Esophagus squamous epithelium (tissue), 5 donors: Measurements from ENCODE around the gene SLX9. TPM values are rescaled to one million over a fixed set of nuclear protein-coding genes. Genes with fewer than 3 reads are reported as not detected.

Source experiments
- DNase-seq: peaks from one replicate; lab custom pipeline; 2025; lab: John Stamatoyannopoulos, UW
- H3K27ac ChIP-seq, 4 donors: fragments of 200-600 bp; sonication (generic); one replicate each; pipeline ENCODE4 v1.5.1; 2016 to 2019; ENCODE audit warnings: mild to moderate bottlenecking in 1 of 4
- H3K27me3 ChIP-seq, 4 donors: fragments of 200-600 bp; sonication (generic); 1 replicate in 3 of 4; 2 replicates in 1 of 4; pipeline versions ENCODE4 v1.5.1 to v1.6.0; 2017 to 2021; ENCODE audit warnings: antibody characterized with exemption in 1 of 4
- H3K36me3 ChIP-seq, 3 donors: fragments of 200-600 bp; sonication (generic); one replicate each; pipeline ENCODE4 v1.5.1; 2016 to 2019
- H3K4me1 ChIP-seq, 3 donors: fragments of 200-600 bp; sonication (generic); one replicate each; pipeline ENCODE4 v1.5.1; 2017 to 2019
- H3K4me3 ChIP-seq, 4 donors: fragments of 200-600 bp; sonication (generic); 1 replicate in 3 of 4; 2 replicates in 1 of 4; pipeline ENCODE4 v1.5.1; 2016 to 2019; ENCODE audit warnings: mild to moderate bottlenecking in 2 of 4, moderate library complexity in 1 of 4
- H3K9me3 ChIP-seq, 3 donors: fragments of 200-600 bp; sonication (generic); one replicate each; pipeline ENCODE4 v1.5.1; 2016 to 2019
- CTCF ChIP-seq, 6 experiments: fragments of 450-650 bp in 4 of 6; fragments of 200-600 bp in 2 of 6; sonication (generic) in 2 of 6; IDR thresholded peaks; one replicate each; pipeline ENCODE4 v1.5.1; 2016 to 2019; ENCODE audit warnings: antibody characterized with exemption in 6 of 6, mild to moderate bottlenecking in 4 of 6, moderate library complexity in 4 of 6
- POLR2A ChIP-seq, 4 donors: fragments of 450-650 bp; IDR thresholded peaks; one replicate each; pipeline ENCODE4 v1.6.1; 2017; ENCODE audit warnings: antibody characterized with exemption in 4 of 4, mild to moderate bottlenecking in 4 of 4, moderate library complexity in 3 of 4
- WGBS, 2 donors: methylation state at CpG; one replicate each; pipeline ENCODE4 v1.1.5; 2018; 5-methylcytosine and 5-hydroxymethylcytosine counted together
- intact Hi-C: fragments of 100-400 bp; cut with DNase I; formaldehyde crosslinking; loops from one replicate; pipeline ENCODE4 v1.15.0; 2022
- total RNA-seq, 4 donors: library from RNA; depleted of rRNA; stranded (reverse); fragments of >200 nt; gene quantifications; one replicate each; pipeline ENCODE4 v1.1.0, GENCODE V29; 2016
- donor health status: DM: yes; HTN: yes; CAD: no.

The SLX9 gene
- total RNA-seq, 4 donors from 2014 or later: 10.2 to 16.1 (median 11.1) TPM

DNA sequence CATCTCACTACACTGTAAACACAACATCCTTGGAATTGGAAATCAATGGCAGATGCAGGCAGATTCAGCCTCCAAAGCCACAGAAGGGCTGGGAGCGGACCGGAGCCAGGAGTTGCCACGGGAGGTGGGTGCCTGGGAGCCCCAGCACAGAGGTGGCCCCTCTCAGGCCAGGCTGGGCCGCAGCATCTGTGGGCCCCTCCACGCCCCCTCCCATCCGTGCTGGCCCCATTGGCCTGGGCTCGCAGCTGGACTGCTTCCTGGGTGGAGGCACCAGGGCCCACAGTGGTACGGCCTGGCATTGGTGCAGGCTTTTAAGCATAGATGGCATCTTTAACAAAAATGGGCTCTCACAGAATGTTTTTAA is 64.2 kb downstream of the SLX9 start:
- no peak for DNase-seq
- H3K27me3 ChIP-seq: peaks cover 0 to 18% (median 0%) of the 10 kb centered on the region in 4 donors
- H3K4me1 ChIP-seq: peaks cover 14 to 22% (median 17%) of the 10 kb centered on the region in 3 donors
- TF ChIP-seq CTCF (IDR thresholded peaks at IDR 0.05) (no peak), POLR2A (IDR thresholded peaks at IDR 0.05) (no peak)
- no peak overlapping the region for H3K4me3 ChIP-seq
- 100% methylated on average over 1 to 3 of the region's 8 CpGs for WGBS, 2 donors
- peak overlapping the region in 2 of 4 donors; percentile 27 to 41 for H3K27ac ChIP-seq
- intact Hi-C loops: no loop called here
- no peaks in the 10 kb centered on the region for H3K36me3 ChIP-seq
- no peaks in the 10 kb centered on the region for H3K9me3 ChIP-seq

DNA sequence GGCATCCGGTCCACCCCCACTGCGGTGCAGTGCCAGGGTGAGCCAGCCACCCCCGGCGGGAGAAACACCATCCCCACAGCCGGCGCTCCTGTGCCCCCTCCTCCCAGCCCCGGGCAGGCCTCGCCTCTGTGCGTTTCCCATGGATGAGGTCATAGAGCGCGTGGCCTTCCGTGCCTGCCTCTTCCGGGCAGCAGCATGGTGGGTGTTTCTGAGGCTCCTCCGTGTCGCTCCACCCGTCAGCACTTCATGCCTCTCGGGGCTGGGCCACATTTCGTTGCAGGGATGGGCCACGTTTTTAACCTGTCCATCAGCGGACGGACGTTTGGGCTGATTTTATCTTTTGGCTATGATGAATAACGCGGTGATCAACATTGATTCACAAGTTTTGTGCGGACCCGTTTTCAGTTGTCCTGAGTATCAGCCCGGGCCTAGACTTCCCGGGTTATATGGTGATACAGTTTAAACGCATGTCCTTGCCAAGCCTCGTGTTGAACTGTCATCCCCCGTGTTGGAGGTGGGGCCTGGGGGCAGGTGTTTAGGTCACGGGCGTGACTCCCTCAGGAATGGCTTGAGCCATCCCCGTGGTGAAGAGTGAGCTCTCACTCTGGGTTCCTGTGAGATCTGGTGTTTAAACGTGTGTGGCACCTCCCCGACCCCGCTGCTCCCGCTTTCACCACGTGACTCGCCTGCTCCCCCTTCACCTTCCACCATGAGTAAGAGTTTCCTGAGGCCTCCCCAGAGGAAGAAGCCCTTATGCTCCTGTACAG is 64.8 kb downstream of the SLX9 start:
- Histone ChIP-seq H3K36me3 (no peaks in the 10 kb centered on the region), H3K27ac (no peak overlapping the region), H3K27me3 (peaks cover 0 to 13% (median 0%) of the 10 kb centered on the region in 4 donors), H3K4me3 (no peak overlapping the region), H3K9me3 (no peaks in the 10 kb centered on the region), H3K4me1 (peaks cover 14 to 21% (median 17%) of the 10 kb centered on the region in 3 donors)
- no peak for TF ChIP-seq POLR2A (IDR thresholded peaks at IDR 0.05)
- 83 to 87% methylated on average over 29 to 34 of the region's 40 CpGs for WGBS, 2 donors
- intact Hi-C loops: no loop called here
- no peak for DNase-seq

DNA sequence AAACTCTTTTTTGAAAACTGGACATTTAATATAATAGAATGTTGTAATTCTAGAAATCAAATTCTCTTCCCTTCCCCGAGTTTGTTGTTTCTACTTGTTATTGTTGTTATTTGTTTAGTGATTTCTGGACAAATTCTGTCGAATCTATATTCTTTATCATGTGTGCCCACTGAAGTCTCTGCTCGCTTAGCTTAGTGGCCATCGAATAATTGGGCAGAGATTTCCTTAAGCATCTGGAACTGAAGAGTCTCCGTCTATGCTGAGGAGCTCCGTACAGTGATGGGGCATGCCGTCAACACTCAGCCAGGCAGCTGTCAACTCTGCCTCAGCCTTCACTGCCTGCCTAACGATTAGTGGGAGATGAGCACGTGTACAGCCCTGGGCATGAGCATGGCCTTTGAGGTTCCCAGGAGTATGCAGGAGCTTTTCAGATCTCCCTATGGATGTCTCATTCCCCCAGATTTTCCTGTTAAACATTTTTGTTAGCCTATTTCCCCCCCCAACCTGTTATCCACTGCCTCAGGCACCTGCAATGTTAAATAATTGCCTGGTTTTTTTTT is 66.8 kb downstream of the SLX9 start:
- TF ChIP-seq POLR2A (IDR thresholded peaks at IDR 0.05): no peak
- TF ChIP-seq CTCF (IDR thresholded peaks at IDR 0.05): no peak
- H3K4me3 ChIP-seq: no peak overlapping the region
- peaks cover 0 to 2% (median 0%) of the 10 kb centered on the region in 3 donors for H3K4me1 ChIP-seq
- WGBS, 2 donors: 84 to 89% methylated on average over 7 to 9 of the region's 9 CpGs
- intact Hi-C loops: no loop called here
- DNase-seq: no peak
- no peaks in the 10 kb centered on the region for H3K36me3 ChIP-seq
- H3K9me3 ChIP-seq: no peaks in the 10 kb centered on the region
- H3K27ac ChIP-seq: no peak overlapping the region
- H3K27me3 ChIP-seq: peaks cover 0 to 22% (median 0%) of the 10 kb centered on the region in 4 donors

DNA sequence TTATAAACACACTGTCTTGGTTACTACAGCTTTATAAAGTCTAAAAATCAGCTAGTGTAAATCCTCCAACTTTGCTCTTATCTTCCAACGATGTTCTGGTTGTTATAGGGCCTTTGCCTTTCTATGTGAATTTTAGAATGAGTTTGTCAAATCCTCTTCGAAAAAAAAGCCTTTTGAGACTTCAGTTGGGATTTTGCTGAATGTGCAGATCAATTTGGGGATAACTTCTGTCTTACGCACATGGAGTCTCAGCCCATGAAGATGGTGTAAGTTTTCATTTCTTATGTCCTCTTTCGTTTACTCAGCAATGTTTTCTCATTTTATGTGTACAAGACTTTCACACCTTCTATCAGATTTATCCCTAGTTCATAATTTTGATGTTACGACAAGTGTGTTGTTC is 69.8 kb downstream of the SLX9 start:
- Histone ChIP-seq H3K4me1 (peaks cover 0 to 19% (median 9%) of the 10 kb centered on the region in 3 donors), H3K36me3 (no peaks in the 10 kb centered on the region), H3K27me3 (peaks cover 0 to 34% (median 0%) of the 10 kb centered on the region in 4 donors), H3K27ac (no peak overlapping the region), H3K4me3 (no peak overlapping the region), H3K9me3 (no peaks in the 10 kb centered on the region)
- intact Hi-C loops: no loop called here
- DNase-seq: no peak
- TF ChIP-seq POLR2A (IDR thresholded peaks at IDR 0.05) (no peak), CTCF (IDR thresholded peaks at IDR 0.05) (no peak)
- 73 to 79% methylated on average over 5 of the region's 5 CpGs for WGBS, 2 donors

- peaks cover 0 to 19% (median 9%) of the 10 kb centered on the region in 3 donors for H3K4me1 ChIP-seq
- no peak overlapping the region for H3K27ac ChIP-seq
- peaks cover 0 to 34% (median 0%) of the 10 kb centered on the region in 4 donors for H3K27me3 ChIP-seq
- peak in 1 of 6 experiments; percentile 14 for TF ChIP-seq CTCF (IDR thresholded peaks at IDR 0.05)
- TF ChIP-seq POLR2A (IDR thresholded peaks at IDR 0.05): no peak
- no peaks in the 10 kb centered on the region for H3K9me3 ChIP-seq
- no peaks in the 10 kb centered on the region for H3K36me3 ChIP-seq
- WGBS, 2 donors: 26 to 44% methylated on average over 3 of the region's 3 CpGs
- DNase-seq: no peak
- H3K4me3 ChIP-seq: no peak overlapping the region
- intact Hi-C loops: no loop called here
These were observed 70.3 kb downstream of the SLX9 start for GRCh38 chr21:45010096-45010495.
